ENCODE data around the gene TIAM1.

Gene TIAM1

GRCh38 chr21:31354604-31355443 is 10.8 kb upstream of the TIAM1 start:
- Histone ChIP-seq H3K27ac (no peak overlapping the region), H3K4me3 (no peak overlapping the region)
- no peak for DNase-seq (ENCODE audit: low spot score)
- TF ChIP-seq CTCF (IDR thresholded peaks at IDR 0.05) = no peak

GRCh38 chr21:31354122-31354521 is 10.1 kb upstream of the TIAM1 start:
- TF ChIP-seq CTCF (IDR thresholded peaks at IDR 0.05) = no peak
- DNase-seq (ENCODE audit: low spot score) = no peak
- no peak overlapping the region for H3K27ac ChIP-seq

GRCh38 chr21:31352836-31353235 is 8.8 kb upstream of the TIAM1 start:
- no peak for TF ChIP-seq CTCF (IDR thresholded peaks at IDR 0.05)
- no peak overlapping the region for H3K27ac ChIP-seq
- no peak overlapping the region for H3K4me3 ChIP-seq
- DNase-seq (ENCODE audit: low spot score) = no peak

More at GRCh38 chr21:31354122-31354521, 10.1 kb upstream of the TIAM1 start:
- no peak overlapping the region for H3K4me3 ChIP-seq

DNA sequence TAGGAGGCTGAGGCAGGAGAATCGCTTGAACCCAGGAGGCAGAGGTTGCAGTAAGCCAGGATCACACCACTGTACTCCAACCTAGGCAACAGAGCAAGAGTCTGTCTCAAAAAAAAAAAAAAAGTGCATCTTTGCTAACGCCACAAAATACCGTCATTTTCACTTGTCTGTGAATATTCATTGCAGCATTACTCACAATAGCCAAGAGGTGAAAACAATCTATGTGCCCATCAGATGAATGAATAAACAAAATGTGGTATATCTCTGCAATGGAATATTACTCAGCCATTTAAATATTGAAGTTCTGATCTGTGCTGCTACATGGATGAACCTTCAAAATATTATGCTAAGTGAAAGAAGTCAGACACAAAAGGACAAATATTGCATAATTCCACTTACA is 7.9 kb upstream of the TIAM1 start:
- Histone ChIP-seq H3K27ac (no peak overlapping the region), H3K4me3 (no peak overlapping the region)
- DNase-seq (ENCODE audit: low spot score) = no peak
- TF ChIP-seq CTCF (IDR thresholded peaks at IDR 0.05) = no peak

DNA sequence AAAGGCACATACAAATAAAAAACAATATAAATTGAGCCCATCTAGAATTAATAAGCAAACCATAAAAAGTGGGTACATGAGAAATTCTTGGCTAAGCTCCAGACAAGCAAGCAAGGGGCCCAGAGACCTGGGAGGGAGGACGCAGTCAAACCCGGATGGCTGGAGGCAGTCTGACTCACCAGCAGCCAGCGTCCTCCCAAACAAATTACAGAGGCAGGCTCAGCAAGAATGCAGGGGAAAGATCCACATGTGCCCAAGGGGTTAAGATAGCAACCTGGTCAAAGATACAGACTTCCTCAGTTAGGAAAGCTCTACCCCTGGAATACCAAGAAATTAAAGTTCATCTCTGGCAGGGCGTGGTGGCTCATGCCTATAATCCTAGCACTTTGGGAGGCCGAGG is 7.4 kb upstream of the TIAM1 start:
- no peak for DNase-seq (ENCODE audit: low spot score)
- H3K27ac ChIP-seq = no peak overlapping the region
- no peak for TF ChIP-seq CTCF (IDR thresholded peaks at IDR 0.05)
- H3K4me3 ChIP-seq = no peak overlapping the region

DNA sequence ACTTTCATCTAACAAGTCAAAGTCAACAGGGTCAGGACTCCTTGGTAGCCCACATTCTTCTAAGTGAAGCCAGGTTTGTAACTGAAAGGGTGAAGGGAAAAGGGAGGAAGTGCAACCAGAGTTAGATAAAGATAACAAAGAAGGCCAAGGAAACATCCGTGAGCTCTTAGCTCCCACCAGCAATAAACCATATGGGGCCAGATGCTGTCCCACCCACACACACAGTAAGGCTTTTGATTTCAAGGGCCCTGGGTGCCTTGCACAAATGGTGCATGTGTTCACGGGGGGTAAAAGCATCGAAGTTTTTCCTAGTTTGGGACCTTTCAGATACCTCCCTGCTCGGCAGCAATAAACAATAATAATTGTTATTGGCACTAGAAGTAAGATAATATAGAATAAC is 5.1 kb upstream of the TIAM1 start:
- no peak for TF ChIP-seq CTCF (IDR thresholded peaks at IDR 0.05)
- no peak for DNase-seq (ENCODE audit: low spot score)
- no peak overlapping the region for H3K27ac ChIP-seq
- H3K4me3 ChIP-seq = no peak overlapping the region

GRCh38 chr21:31348188-31348587 is 4.1 kb upstream of the TIAM1 start:
- no peak for TF ChIP-seq CTCF (IDR thresholded peaks at IDR 0.05)
- DNase-seq (ENCODE audit: low spot score) = no peak
- H3K27ac ChIP-seq = no peak overlapping the region
- no peak overlapping the region for H3K4me3 ChIP-seq
